Hepatic stellate cell (primary cell): Measurements from ENCODE around the gene DENND2D.
"Not testable (repeated sequence)": the region's sequence is repeated elsewhere in the genome, so short reads cannot be mapped to it uniquely, and the experiment has no call there.

Source experiments
- DNase-seq: peaks from one replicate; pipeline ENCODE4 v3.0.0; 2011; ENCODE audit warnings: low spot score

The DENND2D gene

DNA sequence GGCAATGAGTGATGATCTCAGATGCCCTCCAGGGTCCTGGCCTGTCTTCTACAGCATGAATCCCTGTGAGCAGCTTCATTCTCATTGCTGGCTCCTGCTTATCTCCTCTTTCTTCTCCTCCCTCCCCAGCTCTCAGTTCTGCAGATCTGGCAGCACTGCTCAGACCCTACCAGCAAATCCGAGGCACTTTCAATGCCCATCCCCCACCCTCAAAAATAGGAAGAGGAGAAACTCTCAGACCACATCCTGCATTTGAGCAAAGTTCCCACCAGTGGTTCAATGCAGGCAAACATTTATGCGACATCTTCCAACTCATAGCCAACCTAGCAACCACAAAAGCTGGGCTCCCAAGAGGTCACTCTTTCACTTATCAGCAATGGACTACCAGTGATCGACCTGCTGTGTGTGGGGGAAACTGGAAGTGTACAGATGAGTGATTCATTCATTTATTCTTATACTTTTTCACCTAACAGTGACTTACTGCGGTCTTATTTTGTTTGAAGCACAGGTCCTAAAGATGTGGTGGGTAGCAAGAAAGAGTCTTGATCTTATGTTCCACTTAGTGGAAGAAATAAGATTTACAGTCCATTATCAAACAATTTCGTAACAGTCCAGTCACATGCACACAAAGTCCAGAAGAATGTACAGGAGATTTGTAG lies 21.3 kb upstream of the DENND2D start:
- no peak for DNase-seq

DNA sequence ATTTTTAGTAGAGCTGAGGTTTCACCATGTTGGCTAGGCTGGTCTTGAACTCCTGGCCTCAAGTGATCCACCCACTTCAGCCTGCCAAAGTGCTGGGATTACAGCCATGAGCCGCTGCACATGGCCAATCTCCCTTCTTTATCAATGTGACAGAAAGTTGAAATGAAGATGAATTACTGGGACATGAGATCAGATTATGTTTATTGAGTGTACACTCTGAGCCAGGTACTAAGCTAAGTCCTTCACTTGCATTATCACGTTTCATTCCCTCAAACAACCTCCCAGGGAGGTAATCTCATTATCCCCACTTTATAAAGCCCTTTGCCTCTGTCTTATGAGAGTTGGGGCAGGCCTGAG lies 20.8 kb upstream of the DENND2D start:
- no peak for DNase-seq

DNA sequence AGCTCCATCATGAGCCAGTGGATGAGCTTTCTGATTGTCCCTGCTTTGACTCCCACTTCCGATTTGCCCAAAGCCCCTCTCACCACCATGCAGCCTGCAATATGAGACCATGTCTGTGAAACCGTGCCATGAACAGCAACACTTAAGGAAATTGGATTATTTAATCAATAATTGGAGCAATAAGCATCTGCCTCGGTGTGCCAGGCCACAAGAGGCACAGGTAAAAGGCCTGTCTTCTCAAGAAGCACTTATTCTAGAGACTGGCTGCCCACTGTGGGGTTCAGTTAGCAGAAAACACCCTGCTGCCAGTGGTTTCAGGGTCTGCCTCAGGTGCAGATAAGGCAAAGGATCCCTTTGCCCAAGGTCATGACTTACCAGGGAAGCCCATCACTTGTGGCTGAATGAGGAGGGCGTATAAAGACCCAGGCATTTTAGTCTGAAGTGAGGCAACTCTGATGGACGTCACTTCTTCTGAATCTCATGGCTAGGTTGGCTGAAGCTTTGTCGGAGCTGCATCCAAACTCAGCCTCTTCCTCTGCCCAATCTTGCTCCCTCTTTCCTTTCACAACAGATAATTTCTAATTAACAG lies 19.9 kb upstream of the DENND2D start:
- no peak for DNase-seq

DNA sequence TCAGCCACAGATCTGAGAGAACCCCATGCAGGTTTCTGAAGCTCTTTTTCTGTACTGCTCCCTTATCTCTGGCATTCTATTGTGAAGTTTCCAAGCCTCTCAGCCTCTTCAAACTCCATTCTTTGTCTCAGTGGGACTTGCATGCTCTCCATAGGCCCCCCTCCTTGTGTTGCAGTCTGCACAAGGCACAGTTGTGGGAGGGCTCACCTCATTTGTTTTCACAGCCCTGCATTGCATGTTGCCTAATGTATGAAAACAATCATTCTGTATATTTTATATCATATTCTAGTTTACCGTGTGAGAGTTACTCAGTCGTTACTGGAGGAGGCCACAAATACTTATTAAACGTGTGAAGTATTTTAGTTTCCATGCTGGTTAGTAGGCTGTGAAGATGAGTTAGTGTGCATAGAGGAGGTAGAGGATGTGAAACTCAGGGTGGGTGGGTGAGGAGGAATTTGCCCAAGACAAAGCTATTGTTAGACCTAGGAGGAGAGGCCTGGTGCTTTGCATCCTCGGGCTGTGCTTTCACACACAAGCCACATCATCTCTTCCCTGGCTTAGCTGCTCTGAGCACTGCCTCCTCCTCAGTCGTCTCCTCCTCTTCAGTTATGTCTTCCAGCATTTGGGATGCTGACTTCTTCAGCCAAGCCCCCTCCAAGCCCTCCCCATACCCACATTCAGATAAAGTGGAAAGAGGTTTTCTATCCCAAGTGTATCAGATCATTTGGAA lies 19.3 kb upstream of the DENND2D start:
- DNase-seq: no peak

DNA sequence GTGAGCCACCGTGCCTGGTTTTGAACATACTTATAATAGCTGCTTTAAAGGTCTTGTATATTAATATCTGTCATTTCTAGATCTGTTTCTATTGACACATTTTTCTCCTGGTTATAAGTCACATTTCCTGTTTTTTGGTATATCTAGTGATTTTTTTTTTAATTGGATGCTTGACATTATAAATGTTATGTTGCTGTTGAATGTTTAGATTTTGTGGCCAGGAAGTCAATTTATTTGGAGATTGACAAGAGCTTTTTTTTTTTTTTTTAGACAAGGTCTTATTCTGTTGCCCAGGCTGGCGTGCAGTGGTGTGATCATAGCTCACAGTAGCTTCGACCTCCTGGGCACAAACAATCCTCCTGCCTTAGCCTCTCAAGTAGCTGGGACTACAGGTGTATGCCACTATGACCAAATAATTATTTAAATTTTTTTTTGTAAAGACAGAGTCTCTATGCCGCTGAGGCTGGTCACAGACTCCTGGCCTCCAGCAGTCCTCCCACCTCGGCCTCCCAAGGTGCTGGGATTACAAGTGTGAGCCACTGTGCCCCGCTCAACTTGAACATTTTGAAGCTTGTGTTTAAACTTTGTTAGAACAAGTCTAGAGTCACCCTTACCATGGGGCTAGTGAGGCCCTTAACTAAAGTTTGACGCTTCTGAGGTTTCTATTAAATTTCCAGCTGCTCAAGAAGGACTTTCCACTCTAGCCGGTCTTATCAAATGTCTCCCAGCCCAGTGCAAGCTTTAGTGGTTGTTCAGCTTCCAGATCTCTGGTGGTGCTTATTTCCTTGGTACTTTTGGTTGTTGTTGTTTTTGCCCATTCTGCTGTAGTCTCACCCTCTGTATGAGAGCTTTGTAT lies 18.5 kb upstream of the DENND2D start:
- DNase-seq: no peak

DNA sequence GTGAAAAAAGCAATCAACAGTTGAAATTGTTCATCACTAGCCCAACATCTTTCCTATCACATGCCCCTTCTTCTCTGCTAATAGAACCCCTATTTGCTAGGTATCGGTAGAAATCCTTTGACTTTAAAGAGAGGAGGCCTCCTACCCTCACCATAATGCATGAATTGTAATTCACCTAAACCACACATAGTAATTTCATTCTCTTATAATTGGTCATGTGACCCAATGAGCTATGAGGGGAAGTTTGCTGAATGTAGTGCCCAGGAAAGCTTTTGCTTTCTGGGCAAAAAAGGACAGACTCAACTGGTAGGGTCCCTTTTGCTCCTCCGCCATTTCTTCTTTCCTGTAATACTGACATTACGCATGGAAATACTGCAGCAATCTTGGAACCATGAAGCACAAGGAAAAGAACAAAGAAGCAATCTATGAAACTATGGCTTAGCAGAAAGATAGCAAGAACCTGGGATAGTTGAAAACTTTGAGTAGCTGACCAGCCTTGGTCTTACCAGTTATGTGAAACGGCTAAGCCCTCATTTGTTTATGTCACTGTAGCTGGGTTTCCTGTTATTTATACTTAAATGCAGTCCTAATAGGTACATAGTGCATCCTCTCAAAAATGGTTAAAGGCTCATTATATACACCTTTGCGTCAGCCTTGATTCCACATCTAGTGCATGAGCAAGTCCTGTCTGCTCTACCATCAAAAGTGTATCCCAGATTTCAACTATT lies 16.9 kb upstream of the DENND2D start:
- no peak for DNase-seq

DNA sequence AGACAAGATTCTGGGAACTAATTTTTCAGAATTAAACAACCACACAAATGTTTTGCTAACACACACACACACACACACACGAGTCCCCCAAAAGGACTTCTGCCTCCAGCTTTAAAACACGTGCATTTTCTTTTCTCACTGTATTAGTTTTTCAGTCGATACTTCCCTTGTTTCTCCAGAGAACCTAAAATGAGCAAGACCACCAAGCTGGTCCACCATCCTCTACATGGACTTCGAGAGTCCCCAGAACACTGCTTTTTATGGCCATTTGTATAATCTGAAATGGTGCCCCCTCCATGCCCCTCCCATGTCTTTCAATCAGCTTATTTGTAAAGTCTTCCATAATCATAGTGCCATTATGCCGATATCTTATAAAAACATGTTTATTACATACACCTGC lies 16.3 kb upstream of the DENND2D start:
- DNase-seq: no peak

DNA sequence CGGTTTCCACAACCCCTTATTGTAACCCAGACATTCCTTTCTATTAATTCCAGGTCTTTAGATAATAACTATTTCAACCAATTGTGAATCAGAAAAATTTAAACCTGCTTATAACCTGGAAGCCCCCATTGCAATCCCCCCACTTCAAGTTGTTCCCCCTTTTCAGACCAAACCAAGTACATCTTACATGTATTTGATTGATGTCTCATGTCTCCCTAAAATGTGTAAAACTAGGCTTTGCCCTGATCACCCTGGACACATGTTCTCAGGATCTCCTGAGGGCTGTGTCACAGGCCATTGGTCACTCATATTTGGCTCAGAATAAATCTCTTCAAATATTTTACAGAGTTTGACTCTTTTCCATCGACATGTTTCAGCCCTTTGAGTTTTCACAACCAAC lies 14.8 kb upstream of the DENND2D start:
- DNase-seq: not testable (repeated sequence)

DNA sequence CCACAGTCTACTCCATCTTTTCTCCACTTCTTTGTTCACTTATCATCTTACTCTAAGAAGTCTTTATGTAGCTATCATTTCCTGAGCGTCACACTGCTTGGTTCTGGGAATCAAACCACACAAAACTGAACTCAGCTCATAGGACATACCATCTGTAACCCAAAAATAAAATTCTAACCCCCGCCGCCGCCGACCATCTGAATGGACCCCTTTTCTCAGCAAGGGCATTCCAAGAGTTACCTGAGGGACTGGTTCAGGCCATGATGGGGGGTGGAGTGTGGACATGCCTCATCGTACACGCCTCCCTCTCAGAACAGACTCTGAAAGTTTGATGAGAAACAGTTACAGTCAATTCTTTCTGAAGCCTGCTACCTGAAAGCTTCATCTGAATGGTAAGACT lies 14.4 kb upstream of the DENND2D start:
- no peak for DNase-seq

DNA sequence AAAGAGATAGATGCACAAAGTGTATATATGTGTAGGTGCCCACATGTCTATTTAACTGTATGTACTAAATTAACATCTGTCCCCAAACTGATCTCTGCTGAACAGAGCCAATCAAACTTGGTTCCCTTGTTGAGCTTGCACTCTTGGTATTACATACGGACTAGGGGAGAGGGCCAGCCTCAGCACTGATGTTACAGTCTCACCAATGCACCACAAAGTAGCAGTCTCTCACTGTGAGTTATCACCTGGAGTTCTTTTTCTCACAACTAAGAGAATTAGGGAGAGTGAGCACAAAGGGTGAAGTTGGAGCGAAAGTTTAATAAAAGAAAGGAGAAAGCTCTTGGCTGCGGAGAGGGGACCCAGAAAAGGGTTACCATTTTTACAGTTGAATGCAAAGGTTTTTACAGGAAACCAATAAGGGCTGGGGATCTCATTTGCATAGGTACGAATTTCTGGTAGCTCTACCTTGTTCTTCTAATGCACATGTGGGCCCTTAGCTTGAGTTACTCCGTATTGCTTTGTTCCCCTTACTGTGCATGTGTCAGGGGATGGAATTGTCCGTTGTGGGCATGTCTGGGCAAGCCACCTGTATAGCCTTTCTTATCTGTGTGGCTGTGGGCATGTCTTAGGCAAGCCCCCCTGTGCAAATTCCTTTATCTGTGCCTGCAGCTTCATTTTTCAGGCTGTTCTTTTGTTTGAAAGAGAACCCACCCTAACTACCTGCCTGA lies 13.8 kb upstream of the DENND2D start:
- DNase-seq: no peak

DNA sequence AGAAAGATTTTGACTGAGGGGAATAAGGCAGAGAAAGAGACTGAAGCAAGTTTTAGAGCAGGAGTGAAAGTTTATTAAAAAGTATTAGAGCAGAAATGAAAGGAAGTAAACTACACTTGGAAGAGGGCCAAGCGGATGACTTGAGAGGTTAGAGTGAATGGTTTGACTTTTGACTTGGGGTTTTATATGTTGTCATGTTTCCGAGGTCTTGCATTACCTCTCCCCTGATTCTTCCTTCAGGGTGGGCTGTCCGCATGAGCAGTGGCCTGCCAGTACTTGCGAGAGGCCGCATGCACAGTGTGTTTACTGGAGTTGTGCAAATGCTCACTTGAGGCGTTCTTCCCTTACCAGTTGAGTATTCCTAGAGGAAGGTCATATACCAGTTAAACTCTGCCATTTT lies 13.0 kb upstream of the DENND2D start:
- no peak for DNase-seq

DNA sequence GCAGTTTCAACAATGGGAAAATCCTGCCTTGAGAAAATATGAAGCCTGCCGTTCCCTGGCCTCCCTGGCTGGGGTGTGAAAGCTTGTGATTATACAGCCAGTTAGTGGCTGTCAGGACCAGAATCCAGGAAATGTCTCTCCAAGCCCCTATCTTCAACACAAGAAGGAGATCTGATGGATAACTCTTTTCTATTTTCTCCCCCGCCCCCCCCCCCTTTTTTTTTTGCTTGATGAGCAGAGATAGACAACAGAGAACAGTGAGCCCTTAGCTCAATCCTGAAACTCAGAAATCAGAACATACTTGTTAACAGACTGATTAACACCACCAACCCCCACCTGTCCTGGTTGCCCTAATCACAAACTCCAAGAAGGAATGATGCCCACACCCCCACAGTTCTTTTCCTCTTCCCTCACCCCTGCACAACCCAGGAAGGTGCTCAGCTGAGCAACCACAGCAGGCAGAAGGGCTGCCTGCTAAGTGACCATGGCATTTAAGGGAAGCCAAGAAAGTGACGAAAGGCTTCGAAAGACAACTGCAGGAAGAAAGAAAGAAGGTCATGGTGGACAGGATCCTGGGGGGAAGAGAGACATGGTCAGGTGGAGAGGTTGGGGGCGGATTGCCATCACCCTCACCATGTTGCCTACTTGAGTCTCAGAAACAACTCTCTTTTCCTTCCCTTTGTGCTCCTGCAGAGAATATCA lies 12.3 kb upstream of the DENND2D start:
- no peak for DNase-seq

DNA sequence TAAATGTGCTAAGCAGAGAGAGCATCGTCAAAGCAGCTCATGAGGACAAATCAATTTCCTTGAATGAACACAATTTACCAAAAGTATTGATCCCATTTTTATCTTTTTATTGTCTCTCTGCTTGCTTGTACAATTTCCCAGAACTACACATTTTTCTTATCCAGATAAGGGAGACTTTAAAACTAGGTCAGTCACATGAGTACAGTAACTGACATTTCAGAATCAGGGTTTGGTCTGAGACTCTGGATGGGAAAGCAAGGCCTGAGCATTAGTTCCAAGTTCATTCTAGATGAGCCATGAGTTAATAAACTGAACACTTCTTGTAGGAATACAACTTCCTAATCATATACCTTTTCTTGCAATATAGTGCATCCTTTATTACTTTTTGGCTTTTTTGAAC lies 11.5 kb upstream of the DENND2D start:
- no peak for DNase-seq

DNA sequence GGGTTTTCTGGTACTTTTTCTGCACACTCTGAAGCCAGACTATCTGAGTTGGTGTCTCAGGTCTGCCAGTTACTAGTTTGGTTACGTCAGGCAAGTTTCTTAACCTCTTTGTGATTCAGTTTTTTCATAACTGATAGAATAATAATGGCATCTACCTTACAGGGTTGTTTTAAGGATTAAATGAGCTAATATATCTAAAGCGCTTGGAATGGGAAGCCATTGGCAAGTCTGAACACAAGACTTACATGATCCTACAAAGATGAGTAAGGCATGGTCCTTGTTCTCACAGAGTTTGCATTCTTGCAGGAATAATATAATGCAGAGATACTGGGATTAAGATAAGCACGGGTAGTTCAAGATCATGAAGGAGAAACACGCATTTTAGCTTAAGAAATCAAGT lies 9.2 kb upstream of the DENND2D start:
- DNase-seq: no peak

DNA sequence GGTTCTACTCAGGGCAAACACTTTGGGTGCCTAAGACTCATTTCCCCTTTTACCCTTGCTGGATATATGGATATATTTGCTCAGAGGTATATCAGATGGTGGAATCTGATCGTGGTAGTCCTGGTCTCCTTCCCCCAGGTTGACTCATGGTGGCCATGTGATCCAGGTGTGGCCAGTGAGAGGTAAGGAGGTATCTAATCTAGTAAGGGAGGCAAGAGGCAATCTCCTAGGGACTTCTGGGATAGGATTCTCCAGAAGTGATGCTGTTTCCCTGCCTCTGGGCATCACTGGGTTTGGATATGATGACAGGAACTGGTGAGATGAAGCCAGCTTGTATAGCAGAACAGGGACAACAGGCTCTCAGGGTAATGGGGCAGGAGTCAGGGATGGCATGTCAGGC lies 8.5 kb upstream of the DENND2D start:
- DNase-seq: no peak

DNA sequence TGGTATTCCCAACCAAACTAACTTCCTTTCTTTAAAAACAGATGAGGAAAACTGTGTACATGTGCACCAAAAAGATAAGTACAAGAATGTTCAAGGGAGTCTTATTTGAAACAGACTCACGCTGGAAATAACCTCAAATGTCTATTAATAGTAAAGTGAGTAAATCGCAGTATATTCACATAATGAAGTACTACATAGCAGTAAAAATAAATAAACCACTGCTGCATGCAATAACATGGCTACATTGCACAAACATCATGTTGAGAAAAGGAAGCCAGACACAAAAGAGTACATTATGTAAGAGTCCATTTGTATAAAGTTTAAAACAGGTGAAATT lies 5.2 kb upstream of the DENND2D start:
- peak; percentile 49 for DNase-seq

DNA sequence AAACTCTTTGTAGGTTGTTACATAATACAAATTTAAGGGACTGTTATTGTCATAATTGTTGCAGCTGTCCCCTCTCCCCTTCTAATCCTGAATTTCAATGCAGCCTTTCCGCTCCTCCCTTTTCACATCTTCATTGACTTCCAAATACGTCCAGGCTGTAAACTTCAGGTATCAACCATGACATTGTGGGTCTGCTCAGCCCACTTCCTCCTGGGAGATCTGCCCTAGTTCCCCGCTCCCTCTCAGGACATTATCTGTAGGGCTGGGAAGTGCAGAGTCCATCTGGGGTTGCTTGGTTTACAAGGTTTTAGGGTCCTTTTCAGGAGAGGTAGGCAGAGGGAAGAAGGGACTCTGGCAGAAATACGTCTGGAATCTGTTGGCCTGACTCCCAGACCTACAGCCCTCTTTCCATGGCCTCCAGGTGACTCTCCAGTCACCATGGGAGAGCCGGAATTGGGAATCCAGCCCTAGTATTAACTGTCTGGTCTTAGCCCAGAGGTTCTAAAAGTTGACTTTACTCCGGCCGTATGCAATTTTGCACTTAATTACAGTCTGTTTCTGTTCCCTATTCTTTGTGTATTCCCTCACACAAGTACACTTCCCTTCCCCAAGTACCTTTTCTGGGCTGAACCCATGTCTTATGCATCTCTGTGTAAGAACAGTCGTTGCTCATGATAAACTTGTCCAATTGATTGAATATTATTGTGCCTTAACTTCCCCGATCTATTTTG lies 4.7 kb upstream of the DENND2D start:
- no peak for DNase-seq

DNA sequence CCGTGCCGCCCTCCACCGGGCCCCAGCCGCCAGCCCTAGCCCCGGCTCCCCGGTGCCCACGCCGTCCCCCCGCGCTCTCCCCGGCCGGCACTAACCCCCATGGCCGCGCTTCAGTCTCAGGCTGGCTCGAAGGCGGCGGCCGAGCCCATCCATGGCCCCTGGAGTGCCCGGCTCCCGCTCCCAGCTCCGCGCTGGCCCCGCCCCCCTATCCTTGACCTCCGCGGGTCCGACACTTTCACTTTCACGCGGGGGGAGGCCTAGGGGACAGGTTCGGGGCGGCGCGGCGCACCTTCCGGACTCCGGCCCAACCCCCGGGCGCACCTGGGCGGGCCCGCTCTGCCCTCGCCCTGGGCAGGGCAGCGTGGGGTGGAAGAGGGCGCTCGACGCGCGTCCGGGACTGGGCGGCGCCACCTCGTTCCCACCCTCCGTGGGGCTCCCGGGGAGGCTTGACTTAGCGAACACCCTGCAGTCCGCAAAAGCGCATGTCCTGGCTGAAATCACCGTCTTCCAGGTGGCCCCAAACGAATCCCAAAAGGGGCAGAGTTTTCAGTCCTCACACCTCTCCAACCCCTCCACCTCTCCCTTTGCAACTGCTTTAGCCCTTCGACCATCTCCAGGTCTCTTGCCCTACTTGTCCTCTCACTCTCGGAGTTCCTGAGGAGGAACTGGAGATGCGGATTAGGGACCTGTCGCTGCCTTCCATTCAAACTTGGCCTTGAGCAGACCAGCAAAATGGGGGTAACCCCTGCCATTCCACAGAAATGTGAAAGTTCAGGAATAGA lies 3.9 kb upstream of the DENND2D start:
- DNase-seq: no peak

DNA sequence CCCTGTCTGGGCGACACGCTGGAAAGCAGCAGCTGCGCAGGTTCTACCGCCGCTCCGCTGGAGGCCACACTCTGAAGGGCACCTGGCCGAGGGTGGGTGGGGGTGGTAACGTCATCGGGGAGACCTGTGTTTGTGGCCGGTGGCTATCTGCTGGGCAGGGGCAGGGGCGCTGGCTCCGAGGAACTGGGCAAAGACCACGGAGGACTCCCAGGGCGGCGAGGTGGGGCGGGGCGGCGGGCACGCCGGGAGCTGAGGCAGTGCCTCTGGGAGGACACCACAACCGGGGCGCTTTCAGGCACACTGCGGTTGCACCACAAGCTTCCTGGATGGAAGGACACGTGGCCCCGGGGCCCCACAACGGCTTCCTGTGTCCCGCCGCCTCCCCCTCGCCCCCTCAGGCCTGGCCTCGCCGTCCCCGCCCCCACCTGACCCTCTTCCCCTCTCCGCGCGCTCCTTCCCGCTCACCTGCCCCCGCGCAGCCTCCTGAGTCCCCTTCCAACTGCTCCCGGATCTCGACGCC lies 3.3 kb upstream of the DENND2D start:
- DNase-seq: peak; percentile 61
